Heart left ventricle (tissue), 16 donors: Measurements from ENCODE around the gene BABAM1. TPM values are rescaled to one million over a fixed set of nuclear protein-coding genes. Genes with fewer than 3 reads are reported as not detected.

Experiments
- ATAC-seq, 4 donors: fragments of 200-7000 bp; cut with Tn5 transposase; one replicate each; pipeline ENCODE4 v1.9.1; 2020 to 2022; ENCODE audit warnings: moderate library complexity in 4 of 4, mild to moderate bottlenecking in 3 of 4, moderate number of reproducible peaks in 1 of 4
- DNase-seq, 5 donors: peaks; one replicate each; pipeline ENCODE4 v3.0.0-alpha.2; 2020
- H3K27ac ChIP-seq, 12 donors: fragments of 200-600 bp; sonication (generic) in 4 of 12; one replicate each; pipeline versions ENCODE4 v1.5.0 to v1.8.0; 2016 to 2022; ENCODE audit warnings: mild to moderate bottlenecking in 2 of 12
- H3K27me3 ChIP-seq, 9 donors: fragments of 200-600 bp; sonication (generic) in 2 of 9; one replicate each; pipeline versions ENCODE4 v1.5.1 to v1.8.0; 2016 to 2022; ENCODE audit warnings: mild to moderate bottlenecking in 3 of 9
- H3K36me3 ChIP-seq, 9 donors: fragments of 200-600 bp; sonication (generic) in 2 of 9; one replicate each; pipeline versions ENCODE4 v1.5.0 to v1.8.0; 2018 to 2022; ENCODE audit warnings: mild to moderate bottlenecking in 2 of 9
- H3K4me1 ChIP-seq, 12 donors: fragments of 200-600 bp; sonication (generic) in 4 of 12; one replicate each; pipeline versions ENCODE4 v1.5.0 to v1.8.0; 2016 to 2022; ENCODE audit warnings: mild to moderate bottlenecking in 3 of 12
- H3K4me3 ChIP-seq, 12 donors: fragments of 200-600 bp; sonication (generic) in 4 of 12; one replicate each; pipeline versions ENCODE4 v1.5.0 to v1.8.0; 2017 to 2022; ENCODE audit warnings: mild to moderate bottlenecking in 9 of 12, moderate library complexity in 4 of 12
- H3K9me3 ChIP-seq, 12 donors: fragments of 200-600 bp; sonication (generic) in 4 of 12; one replicate each; pipeline versions ENCODE4 v1.5.0 to v1.8.0; 2016 to 2022; ENCODE audit warnings: mild to moderate bottlenecking in 1 of 12
- POLR2A ChIP-seq, 2 donors: fragments of 450-650 bp; IDR thresholded peaks; one replicate each; pipeline ENCODE4 v1.6.1; 2017; ENCODE audit warnings: antibody characterized with exemption in 2 of 2, mild to moderate bottlenecking in 2 of 2, moderate library complexity in 2 of 2
- whole genome bisulfite sequencing, 4 donors: extraction: QIAGEN DNeasy Blood & Tissue Kit in 2 of 4; methylation state at CpG; one replicate each; pipeline versions ENCODE4 v1.1.5 to v1.1.7; 2013 to 2018; 5-methylcytosine and 5-hydroxymethylcytosine counted together
- intact Hi-C, 10 donors: fragments of 100-400 bp; cut with DNase I; formaldehyde crosslinking; loops; one replicate each; pipeline versions ENCODE4 v1.11.1 to v1.14.2; 2022
- polyA plus RNA-seq, 2 donors: library from polyadenylated mRNA; stranded (reverse); fragments of 200-250 nt; gene quantifications; one replicate each; pipeline ENCODE4 v1.2.3, GENCODE V29; 2013
- total RNA-seq, 9 donors: library from RNA; depleted of rRNA in 2 of 9; stranded (reverse); fragments of >200 nt in 2 of 9; fragmentation: NEBNext Ultra II Directional in 3 of 9; extraction: Animal tissue kit (Norgen Biotek cat#: 25700) in 3 of 9; gene quantifications; one replicate each; pipeline versions ENCODE4 v1.1.0 to v1.2.4, GENCODE V29; 2016 to 2023
- TF ChIP-seq, protein P1 (sequence below), 12 donors: fragments of 200-600 bp; sonication (generic) in 4 of 12; IDR thresholded peaks; one replicate each; pipeline versions ENCODE4 v1.5.0 to v1.8.0; 2018 to 2022; ENCODE audit warnings: antibody characterized with exemption in 12 of 12, mild to moderate bottlenecking in 5 of 12
- donor health status: ischemic (EF 13 %, LVEDD 7.1; RV severe dilation, severe dysfunction).
- donor health status: healthy with polysubstance abuse.
- donor health status: DM: no; HTN: yes; CAD: no.
- donor health status: DM: no; HTN: no; CAD: no.
- donor health status: ischemic (EF 25% LVEDD 6.9; RV normal size, moderate dysfunction).
- donor health status: ischemic (EF 25% LVEDD 5.7; RV mildly dilated, moderate dysfunction).
- donor health status: healthy.
- donor health status: DM: yes; HTN: yes; CAD: no.
- donor health status: ischemic (EF 35%, LVEDD 5.7; RV mildly dilated, moderate dysfunction).
- donor health status: nonischemic (EF 11% LVEDD 7.7; RV severe dilation, severe dysfunction).
- donor health status: DM: yes; HTN: yes; CAD: no.
- donor health status: PGD.
- donor health status: ischemic (EF 29% LVEDD 5.4; RV normal size, mild dysfunction).
- donor health status: nonischemic (EF 23%, LVEDD 6.1; RV moderate dilation, normal function).

Gene BABAM1
- total and polyA plus RNA-seq, 11 donors, result 60.9 to 92.4 (median 73.5) TPM

DNA sequence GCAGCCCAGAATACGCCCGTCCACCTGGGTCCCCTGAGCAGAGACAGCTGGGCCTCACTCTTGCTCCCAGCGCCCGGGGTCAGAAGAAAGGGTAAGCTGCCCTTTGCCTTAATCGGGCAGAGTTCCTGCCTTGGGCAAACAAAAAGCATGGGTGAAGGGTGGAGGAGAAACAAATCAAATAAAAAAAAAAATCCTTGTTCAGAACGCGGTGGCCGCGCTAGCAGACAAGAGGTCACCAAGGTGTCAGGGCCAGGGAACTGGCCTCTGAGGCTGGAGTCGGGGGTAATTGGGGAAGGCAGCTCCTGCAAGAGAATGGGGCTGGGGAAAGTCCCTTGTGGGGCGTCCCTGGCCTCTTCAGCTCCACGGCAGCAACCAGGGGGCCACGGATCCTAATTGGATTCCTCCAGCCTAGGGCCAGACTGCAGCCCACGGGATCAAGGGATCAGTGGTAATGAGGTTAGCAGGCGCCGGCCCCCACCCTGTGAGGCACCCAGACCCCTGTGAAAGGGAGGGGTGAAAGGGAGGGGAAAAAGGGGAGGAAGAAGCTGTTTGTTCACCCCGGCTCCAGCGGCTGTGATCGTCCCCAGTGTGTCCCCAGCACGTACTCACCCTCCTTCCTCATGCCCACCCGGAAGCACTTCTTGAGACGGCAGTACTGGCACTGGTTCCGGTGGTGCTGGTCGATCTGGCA lies 27.0 kb upstream of the BABAM1 start:
- WGBS, 4 donors, result 74 to 79% (median 76%) methylated on average over 24 of the region's 24 CpGs
- TF ChIP-seq POLR2A (IDR thresholded peaks at IDR 0.05), result no peak
- TF ChIP-seq, protein P1, sequence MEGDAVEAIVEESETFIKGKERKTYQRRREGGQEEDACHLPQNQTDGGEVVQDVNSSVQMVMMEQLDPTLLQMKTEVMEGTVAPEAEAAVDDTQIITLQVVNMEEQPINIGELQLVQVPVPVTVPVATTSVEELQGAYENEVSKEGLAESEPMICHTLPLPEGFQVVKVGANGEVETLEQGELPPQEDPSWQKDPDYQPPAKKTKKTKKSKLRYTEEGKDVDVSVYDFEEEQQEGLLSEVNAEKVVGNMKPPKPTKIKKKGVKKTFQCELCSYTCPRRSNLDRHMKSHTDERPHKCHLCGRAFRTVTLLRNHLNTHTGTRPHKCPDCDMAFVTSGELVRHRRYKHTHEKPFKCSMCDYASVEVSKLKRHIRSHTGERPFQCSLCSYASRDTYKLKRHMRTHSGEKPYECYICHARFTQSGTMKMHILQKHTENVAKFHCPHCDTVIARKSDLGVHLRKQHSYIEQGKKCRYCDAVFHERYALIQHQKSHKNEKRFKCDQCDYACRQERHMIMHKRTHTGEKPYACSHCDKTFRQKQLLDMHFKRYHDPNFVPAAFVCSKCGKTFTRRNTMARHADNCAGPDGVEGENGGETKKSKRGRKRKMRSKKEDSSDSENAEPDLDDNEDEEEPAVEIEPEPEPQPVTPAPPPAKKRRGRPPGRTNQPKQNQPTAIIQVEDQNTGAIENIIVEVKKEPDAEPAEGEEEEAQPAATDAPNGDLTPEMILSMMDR (IDR thresholded peaks at IDR 0.05), result no peak
- no peaks in the 10 kb centered on the region for H3K27me3 ChIP-seq
- H3K4me1 ChIP-seq, result peaks cover 9 to 50% (median 31%) of the 10 kb centered on the region in 12 donors
- no peak for DNase-seq
- peaks cover 0 to 29% (median 9%) of the 10 kb centered on the region in 9 donors for H3K36me3 ChIP-seq
- ATAC-seq, result no peak
- no peak overlapping the region for H3K27ac ChIP-seq
- no peaks in the 10 kb centered on the region for H3K9me3 ChIP-seq
- intact Hi-C loops, result loop anchor here in 1 of 10 donors (5.0 kb wide), 1 partner anchor 33 kb away; no protein-coding TSS in a partner anchor
- H3K4me3 ChIP-seq, result no peak overlapping the region

GRCh38 chr19:17240826-17241399 lies 26.3 kb upstream of the BABAM1 start:
- Histone ChIP-seq H3K4me1 (peaks cover 7 to 43% (median 27%) of the 10 kb centered on the region in 12 donors), H3K36me3 (peaks cover 0 to 29% (median 9%) of the 10 kb centered on the region in 9 donors), H3K9me3 (no peaks in the 10 kb centered on the region), H3K4me3 (no peak overlapping the region), H3K27me3 (no peaks in the 10 kb centered on the region), H3K27ac (peak overlapping the region in 8 of 12 donors; percentile 60 to 94 (median 86))
- TF ChIP-seq, protein P1 (IDR thresholded peaks at IDR 0.05), result no peak
- no peak for TF ChIP-seq POLR2A (IDR thresholded peaks at IDR 0.05)
- ATAC-seq, result no peak
- DNase-seq, result no peak
- intact Hi-C loops, result loop anchor here in 1 of 10 donors (5.0 kb wide), 1 partner anchor 34 kb away; no protein-coding TSS in a partner anchor
- WGBS, 4 donors, result 96 to 99% (median 96%) methylated on average over 6 of the region's 6 CpGs

DNA sequence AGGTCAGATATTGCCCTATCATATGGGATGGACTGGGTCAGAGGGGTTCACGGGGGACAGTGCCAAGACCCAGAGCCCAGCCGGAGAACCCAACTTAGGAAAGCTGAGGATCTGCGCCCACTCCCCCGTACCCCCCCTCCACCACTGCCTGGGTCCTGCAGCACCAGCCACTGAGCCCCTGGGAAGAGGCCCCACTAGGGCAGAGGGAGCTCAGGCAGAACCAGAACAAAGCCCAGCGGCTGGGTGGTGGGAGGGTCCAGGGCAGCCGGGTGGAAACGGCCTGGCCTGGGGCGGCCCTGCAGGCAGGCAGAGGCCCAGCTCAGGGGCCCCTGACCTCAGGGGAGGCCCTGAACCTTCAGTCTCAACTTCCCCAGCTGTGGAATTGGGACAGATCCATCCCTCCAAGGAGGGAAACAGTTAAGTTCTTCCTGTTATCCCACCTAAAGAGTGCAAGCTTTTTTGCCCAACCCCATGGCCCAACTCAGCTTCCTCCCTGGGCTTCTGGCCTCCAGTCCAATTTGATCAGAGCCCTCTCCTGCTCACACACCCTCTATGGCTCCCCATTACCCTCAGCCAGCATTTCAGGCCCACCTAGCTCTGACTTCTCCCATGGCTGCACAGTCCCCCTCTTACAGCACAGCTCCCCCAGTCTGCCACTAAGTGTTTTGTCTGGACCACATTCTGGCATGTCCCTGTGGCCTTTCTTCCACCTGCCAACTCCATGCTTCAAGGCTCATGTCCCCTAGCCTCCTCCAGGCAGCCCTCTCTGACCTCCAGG lies 24.6 kb upstream of the BABAM1 start:
- Histone ChIP-seq H3K4me1 (peaks cover 6 to 46% (median 28%) of the 10 kb centered on the region in 12 donors), H3K36me3 (peaks cover 0 to 28% (median 9%) of the 10 kb centered on the region in 9 donors), H3K27ac (peak overlapping the region in 11 of 12 donors; percentile 49 to 94 (median 86)), H3K27me3 (no peaks in the 10 kb centered on the region), H3K9me3 (no peaks in the 10 kb centered on the region), H3K4me3 (peak overlapping the region in 6 of 12 donors; percentile 86 to 96 (median 88))
- 54 to 72% (median 65%) methylated on average over 7 to 8 of the region's 8 CpGs for WGBS, 4 donors
- no peak for DNase-seq
- intact Hi-C loops, result loop anchor here in 1 of 10 donors (5.0 kb wide), 1 partner anchor 35 kb away; no protein-coding TSS in a partner anchor
- no peak for ATAC-seq
- TF ChIP-seq POLR2A (IDR thresholded peaks at IDR 0.05), result no peak
- TF ChIP-seq, protein P1 (IDR thresholded peaks at IDR 0.05), result no peak
